SK-N-SH treated with all-trans-retinoic acid at 6 μM for 48 hours (cell line): Measurements from ENCODE around the gene PPIB.

Experiments
- ATAC-seq: fragments of 200-7000 bp; cut with Tn5 transposase; 3 replicates; pipeline ENCODE4 v1.9.1; 2020; ENCODE audit warnings: mild to moderate bottlenecking, moderate library complexity
- ARNTL ChIP-seq: fragments of 450-650 bp; formaldehyde crosslinking; IDR thresholded peaks from 2 replicates; pipeline ENCODE4 v1.5.0; 2020; ENCODE audit warnings: low read depth, mild to moderate bottlenecking, moderate library complexity, borderline replicate concordance
- BACH2 ChIP-seq: fragments of 250-450 bp; sonication (Bioruptor Pico); IDR thresholded peaks from 2 replicates; pipeline ENCODE4 v1.9.0; 2021; ENCODE audit warnings: mild to moderate bottlenecking, borderline replicate concordance
- CSDC2 ChIP-seq: fragments of 250-450 bp; sonication (Bioruptor Pico); IDR thresholded peaks from 2 replicates; pipeline ENCODE4 v1.5.0; 2020; ENCODE audit warnings: mild to moderate bottlenecking, moderate library complexity
- CSRNP3 ChIP-seq: fragments of 250-450 bp; sonication (Bioruptor Pico); IDR thresholded peaks from 2 replicates; pipeline ENCODE4 v1.5.1; 2021; ENCODE audit warnings: mild to moderate bottlenecking, moderate library complexity
- ESRRG ChIP-seq: fragments of 250-450 bp; sonication (Bioruptor Pico); IDR thresholded peaks from 2 replicates; pipeline ENCODE4 v1.6.1; 2021; ENCODE audit warnings: mild to moderate bottlenecking
- OSR1 ChIP-seq: fragments of 250-450 bp; sonication (Bioruptor Pico); IDR thresholded peaks from 2 replicates; pipeline ENCODE4 v1.8.0; 2022; ENCODE audit warnings: moderate library complexity, mild to moderate bottlenecking, inconsistent platforms
- POU6F1 ChIP-seq: fragments of 250-450 bp; sonication (Bioruptor Pico); IDR thresholded peaks from 2 replicates; pipeline ENCODE4 v1.8.0; 2021; ENCODE audit warnings: low read depth, mild to moderate bottlenecking, moderate library complexity, borderline replicate concordance
- PPARA ChIP-seq: fragments of 250-450 bp; sonication (Bioruptor Pico); IDR thresholded peaks from 2 replicates; pipeline ENCODE4 v1.5.0; 2020; ENCODE audit warnings: mild to moderate bottlenecking, borderline replicate concordance
- SNAI2 ChIP-seq: fragments of 250-450 bp; sonication (Bioruptor Pico); IDR thresholded peaks from 2 replicates; pipeline ENCODE4 v1.5.0; 2020; ENCODE audit warnings: mild to moderate bottlenecking, moderate library complexity
- TCF4 ChIP-seq: fragments of 250-450 bp; sonication (Bioruptor Pico); IDR thresholded peaks from 2 replicates; pipeline ENCODE4 v1.8.0; 2021; ENCODE audit warnings: mild to moderate bottlenecking, moderate library complexity, borderline replicate concordance
- TOX ChIP-seq: fragments of 250-450 bp; sonication (Bioruptor Pico); IDR thresholded peaks from 2 replicates; pipeline ENCODE4 v1.8.0; 2021; ENCODE audit warnings: mild to moderate bottlenecking, moderate library complexity, borderline replicate concordance
- ZNF565 ChIP-seq: fragments of 450-650 bp; formaldehyde crosslinking; conservative IDR thresholded peaks from 2 replicates; pipeline ENCODE4 v1.5.0; 2020; ENCODE audit warnings: low read depth, mild to moderate bottlenecking, moderate library complexity
- ZNF70 ChIP-seq: fragments of 450-650 bp; formaldehyde crosslinking; IDR thresholded peaks from 2 replicates; pipeline ENCODE4 v1.5.0; 2020; ENCODE audit warnings: mild to moderate bottlenecking, moderate library complexity
- TF ChIP-seq, protein P1 (sequence below): fragments of 250-450 bp; sonication (Bioruptor Pico); IDR thresholded peaks from 2 replicates; pipeline ENCODE4 v1.5.0; 2020; ENCODE audit warnings: mild to moderate bottlenecking, moderate library complexity

PPIB gene

GRCh38 chr15:64148168-64148567, 14.7 kb downstream of the PPIB start:
- no peak for TF ChIP-seq PPARA (CRISPR knock-in tag)
- no peak for TF ChIP-seq CSDC2 (CRISPR knock-in tag)
- no peak for TF ChIP-seq ZNF565 (CRISPR knock-in tag)
- no peak for TF ChIP-seq CSRNP3 (CRISPR knock-in tag)
- TF ChIP-seq POU6F1 (CRISPR knock-in tag), result no peak
- no peak for TF ChIP-seq ZNF70 (CRISPR knock-in tag)
- TF ChIP-seq ARNTL (CRISPR knock-in tag), result no peak
- no peak for TF ChIP-seq ESRRG (CRISPR knock-in tag)
- no peak for TF ChIP-seq TOX (CRISPR knock-in tag)
- no peak for TF ChIP-seq BACH2 (CRISPR knock-in tag)
- TF ChIP-seq, protein P1, sequence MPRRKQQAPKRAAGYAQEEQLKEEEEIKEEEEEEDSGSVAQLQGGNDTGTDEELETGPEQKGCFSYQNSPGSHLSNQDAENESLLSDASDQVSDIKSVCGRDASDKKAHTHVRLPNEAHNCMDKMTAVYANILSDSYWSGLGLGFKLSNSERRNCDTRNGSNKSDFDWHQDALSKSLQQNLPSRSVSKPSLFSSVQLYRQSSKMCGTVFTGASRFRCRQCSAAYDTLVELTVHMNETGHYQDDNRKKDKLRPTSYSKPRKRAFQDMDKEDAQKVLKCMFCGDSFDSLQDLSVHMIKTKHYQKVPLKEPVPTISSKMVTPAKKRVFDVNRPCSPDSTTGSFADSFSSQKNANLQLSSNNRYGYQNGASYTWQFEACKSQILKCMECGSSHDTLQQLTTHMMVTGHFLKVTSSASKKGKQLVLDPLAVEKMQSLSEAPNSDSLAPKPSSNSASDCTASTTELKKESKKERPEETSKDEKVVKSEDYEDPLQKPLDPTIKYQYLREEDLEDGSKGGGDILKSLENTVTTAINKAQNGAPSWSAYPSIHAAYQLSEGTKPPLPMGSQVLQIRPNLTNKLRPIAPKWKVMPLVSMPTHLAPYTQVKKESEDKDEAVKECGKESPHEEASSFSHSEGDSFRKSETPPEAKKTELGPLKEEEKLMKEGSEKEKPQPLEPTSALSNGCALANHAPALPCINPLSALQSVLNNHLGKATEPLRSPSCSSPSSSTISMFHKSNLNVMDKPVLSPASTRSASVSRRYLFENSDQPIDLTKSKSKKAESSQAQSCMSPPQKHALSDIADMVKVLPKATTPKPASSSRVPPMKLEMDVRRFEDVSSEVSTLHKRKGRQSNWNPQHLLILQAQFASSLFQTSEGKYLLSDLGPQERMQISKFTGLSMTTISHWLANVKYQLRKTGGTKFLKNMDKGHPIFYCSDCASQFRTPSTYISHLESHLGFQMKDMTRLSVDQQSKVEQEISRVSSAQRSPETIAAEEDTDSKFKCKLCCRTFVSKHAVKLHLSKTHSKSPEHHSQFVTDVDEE (CRISPR knock-in tag), result no peak
- no peak for TF ChIP-seq SNAI2 (CRISPR knock-in tag)
- no peak for ATAC-seq

GRCh38 chr15:64146885-64147681, 15.7 kb downstream of the PPIB start:
- ATAC-seq, result peak; percentile 6; the same call in 1 of the 3 replicates
- peak; percentile 31; the same call in 1 of the 2 replicates for TF ChIP-seq TCF4 (CRISPR knock-in tag)
- TF ChIP-seq ZNF70 (CRISPR knock-in tag), result no peak
- TF ChIP-seq, protein P1 (CRISPR knock-in tag), result peak; percentile 68

- ATAC-seq, result no peak
These were observed 16.3 kb downstream of the PPIB start for GRCh38 chr15:64146520-64146884.

More at GRCh38 chr15:64146520-64146884, 16.3 kb downstream of the PPIB start:
- TF ChIP-seq ZNF565 (CRISPR knock-in tag) (no peak), PPARA (CRISPR knock-in tag) (no peak), OSR1 (no peak), TOX (CRISPR knock-in tag) (no peak), BACH2 (CRISPR knock-in tag) (no peak), POU6F1 (CRISPR knock-in tag) (no peak)
- TF ChIP-seq, protein P1 (CRISPR knock-in tag), result no peak
